Neuronal stem cell (in vitro differentiated cells): ENCODE data around the gene B4GALNT2.

ENCODE experiments used
- DNase-seq: peaks from one replicate; pipeline ENCODE4 v3.0.0-alpha.2; 2013; ENCODE audit warnings: low spot score
- H2AFZ ChIP-seq: one replicate; pipeline ENCODE4 v1.6.1; 2013; ENCODE audit warnings: mild to moderate bottlenecking, low read length, inconsistent platforms
- H2AK5ac ChIP-seq: 2 replicates; pipeline ENCODE4 v1.6.1; 2013; ENCODE audit warnings: low read depth, mild to moderate bottlenecking, inconsistent platforms, low read length, moderate library complexity, mixed read lengths
- H2BK120ac ChIP-seq: 2 replicates; pipeline ENCODE4 v1.6.1; 2013; ENCODE audit warnings: low read depth, mild to moderate bottlenecking, inconsistent platforms, low read length, moderate library complexity, mixed read lengths
- H2BK12ac ChIP-seq: one replicate; pipeline ENCODE4 v1.6.1; 2013; ENCODE audit warnings: low read length, inconsistent platforms
- H2BK15ac ChIP-seq: 2 replicates; pipeline ENCODE4 v1.6.1; 2013; ENCODE audit warnings: mild to moderate bottlenecking, low read length, inconsistent platforms, mixed read lengths
- H2BK5ac ChIP-seq: one replicate; pipeline ENCODE4 v1.6.1; 2013; ENCODE audit warnings: inconsistent platforms, mild to moderate bottlenecking, low read length, moderate library complexity
- H3K14ac ChIP-seq: one replicate; pipeline ENCODE4 v1.6.1; 2013; ENCODE audit warnings: low read length, inconsistent platforms
- H3K18ac ChIP-seq: 2 replicates; pipeline ENCODE4 v1.6.1; 2013; ENCODE audit warnings: low read length, inconsistent platforms
- H3K23ac ChIP-seq: 2 replicates; pipeline ENCODE4 v1.6.1; 2013; ENCODE audit warnings: low read depth, mild to moderate bottlenecking, mixed read lengths, low read length, inconsistent platforms; ENCODE audit not compliant: poor library complexity
- H3K27ac ChIP-seq: replicated peaks from 3 replicates; pipeline ENCODE4 v1.5.1; 2013; ENCODE audit warnings: low read length, inconsistent platforms
- H3K27me3 ChIP-seq, 3 experiments: 2 replicates each; pipeline ENCODE4 v1.6.1; 2013; ENCODE audit warnings: low read length in 3 of 3, mild to moderate bottlenecking in 2 of 3, inconsistent platforms in 1 of 3, low read depth in 1 of 3, mixed read lengths in 1 of 3, moderate library complexity in 1 of 3; ENCODE audit not compliant: control insufficient read depth in 3 of 3, insufficient read depth in 3 of 3
- H3K36me3 ChIP-seq, 2 donors: replicated peaks in 1 of 2; 2 replicates each; pipeline ENCODE4 v1.6.1; 2013; ENCODE audit warnings: low read length in 2 of 2; ENCODE audit not compliant: control insufficient read depth in 2 of 2, insufficient read depth in 2 of 2
- H3K4ac ChIP-seq: 2 replicates; pipeline ENCODE4 v1.6.1; 2013; ENCODE audit warnings: inconsistent platforms, mild to moderate bottlenecking, low read length, moderate library complexity
- H3K4me1 ChIP-seq, 2 donors: 1 replicate in 1 of 2; 2 replicates in 1 of 2; pipeline ENCODE4 v1.6.1; 2013; ENCODE audit warnings: low read length in 2 of 2, low read depth in 1 of 2; ENCODE audit not compliant: control insufficient read depth in 2 of 2, insufficient read depth in 1 of 2
- H3K4me2 ChIP-seq: one replicate; pipeline ENCODE4 v1.6.1; 2013; ENCODE audit warnings: mild to moderate bottlenecking, low read length, inconsistent platforms; ENCODE audit not compliant: insufficient read depth, poor library complexity, severe bottlenecking
- H3K4me3 ChIP-seq, 2 donors: 2 replicates each; pipeline ENCODE4 v1.5.1; 2013; ENCODE audit warnings: low read length in 2 of 2, mild to moderate bottlenecking in 2 of 2, inconsistent platforms in 1 of 2, moderate library complexity in 1 of 2
- H3K79me1 ChIP-seq: one replicate; pipeline ENCODE4 v1.6.1; 2013; ENCODE audit warnings: low read depth, mild to moderate bottlenecking, inconsistent platforms, low read length, moderate library complexity
- H3K9ac ChIP-seq: one replicate; pipeline ENCODE4 v1.6.1; 2013; ENCODE audit warnings: mild to moderate bottlenecking, low read depth, low read length, inconsistent platforms; ENCODE audit not compliant: poor library complexity
- H3K9me3 ChIP-seq, 2 donors: replicated peaks in 1 of 2; 2 replicates each; pipeline versions ENCODE3 to v1.6.1; 2013; ENCODE audit warnings: low read length in 2 of 2, mild to moderate bottlenecking in 2 of 2, inconsistent platforms in 1 of 2, low read depth in 1 of 2, mixed read lengths in 1 of 2, moderate library complexity in 1 of 2; ENCODE audit not compliant: control insufficient read depth in 2 of 2, insufficient read depth in 1 of 2
- H4K8ac ChIP-seq: one replicate; pipeline ENCODE4 v1.6.1; 2013; ENCODE audit warnings: low read depth, mild to moderate bottlenecking, inconsistent platforms, low read length, moderate library complexity
- H4K91ac ChIP-seq: one replicate; pipeline ENCODE4 v1.6.1; 2013; ENCODE audit warnings: low read length, low read depth, mild to moderate bottlenecking, inconsistent platforms; ENCODE audit not compliant: poor library complexity
- WGBS, 2 donors: extraction: QIAGEN DNeasy Blood & Tissue Kit; methylation state at CpG; one replicate each; pipeline ENCODE4 v1.1.7; 2013; ENCODE audit warnings: missing lambda C conversion rate in 2 of 2, mixed read lengths in 1 of 2; ENCODE audit not compliant: insufficient read length in 2 of 2, insufficient replicate concordance in 1 of 2; ENCODE audit errors: extremely low coverage in 2 of 2; 5-methylcytosine and 5-hydroxymethylcytosine counted together

The B4GALNT2 gene

DNA sequence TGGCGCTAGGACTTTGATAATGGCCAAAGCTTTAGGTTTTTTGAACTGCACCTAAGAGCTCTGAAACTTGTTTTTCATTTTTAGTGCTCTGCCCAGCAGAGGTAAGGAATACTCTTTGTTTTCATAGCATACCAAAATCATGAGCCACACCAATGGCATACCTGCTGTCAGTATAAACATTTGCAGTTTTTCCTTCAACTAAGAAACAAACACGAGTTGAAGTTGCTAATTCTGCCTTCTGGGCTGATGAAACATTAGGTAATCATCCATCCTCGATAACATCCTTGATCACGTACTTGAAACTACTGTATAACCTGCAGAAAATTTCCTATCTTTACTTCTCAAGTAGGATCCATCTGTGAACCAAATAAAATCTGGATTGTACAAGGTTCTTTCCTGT, 20.6 kb upstream of the B4GALNT2 start:
- Histone ChIP-seq H4K91ac (no peak overlapping the region), H2AFZ (no peak overlapping the region), H3K4me1 (no peaks in the 10 kb centered on the region), H2BK120ac (no peak overlapping the region), H3K27me3 (peaks cover 0 to 4% (median 0%) of the 10 kb centered on the region in 3 experiments), H3K9me3 (no peaks in the 10 kb centered on the region), H3K14ac (no peak overlapping the region), H3K4me3 (no peak overlapping the region), H3K23ac (no peak overlapping the region), H4K8ac (no peak overlapping the region), H3K4me2 (no peak overlapping the region), H2AK5ac (no peak overlapping the region), H3K4ac (no peak overlapping the region), H3K79me1 (no peaks in the 10 kb centered on the region), H3K27ac (no peak overlapping the region), H3K18ac (no peak overlapping the region), H2BK15ac (no peak overlapping the region), H3K36me3 (no peaks in the 10 kb centered on the region), H2BK12ac (no peak overlapping the region), H2BK5ac (no peak overlapping the region), H3K9ac (no peak overlapping the region)
- no CpG with 5 or more reads among the region's 4 CpGs for WGBS, 2 donors
- DNase-seq, result no peak

DNA sequence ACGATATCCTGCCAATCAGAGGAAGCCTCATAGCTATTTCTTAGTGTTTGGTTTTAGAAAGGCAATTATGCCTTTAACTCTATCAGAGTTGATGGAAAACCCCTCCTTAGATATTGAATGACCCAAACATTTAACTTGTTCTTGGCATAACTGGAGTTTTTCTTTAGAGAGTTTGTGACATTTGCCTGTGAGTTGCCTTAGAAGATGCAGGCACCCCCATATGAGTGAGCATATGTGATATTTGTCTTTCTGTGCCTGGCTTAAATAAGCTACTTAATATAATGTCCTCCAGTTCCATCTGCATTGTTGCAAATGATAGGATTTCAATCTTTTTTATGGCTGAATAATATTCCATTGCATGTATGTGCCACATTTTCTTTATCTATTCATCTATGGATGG, 19.6 kb upstream of the B4GALNT2 start:
- Histone ChIP-seq H3K18ac (no peak overlapping the region), H3K9me3 (no peaks in the 10 kb centered on the region), H3K4me3 (no peak overlapping the region), H4K8ac (no peak overlapping the region), H2BK5ac (no peak overlapping the region), H2BK120ac (no peak overlapping the region), H3K79me1 (no peaks in the 10 kb centered on the region), H2AFZ (no peak overlapping the region), H3K4me2 (no peak overlapping the region), H2BK15ac (no peak overlapping the region), H3K14ac (no peak overlapping the region), H2BK12ac (no peak overlapping the region), H3K27me3 (peaks cover 0 to 4% (median 0%) of the 10 kb centered on the region in 3 experiments), H3K27ac (no peak overlapping the region), H3K4me1 (no peaks in the 10 kb centered on the region), H2AK5ac (no peak overlapping the region), H3K36me3 (no peaks in the 10 kb centered on the region), H3K23ac (no peak overlapping the region), H3K9ac (no peak overlapping the region), H3K4ac (no peak overlapping the region), H4K91ac (no peak overlapping the region)
- no CpG with 5 or more reads among the region's 1 CpG for whole genome bisulfite sequencing, 2 donors
- no peak for DNase-seq

GRCh38 chr17:49114703-49115102, 17.9 kb upstream of the B4GALNT2 start:
- WGBS, 2 donors, result no CpG with 5 or more reads among the region's 1 CpG
- Histone ChIP-seq H3K4ac (no peak overlapping the region), H3K18ac (no peak overlapping the region), H2BK15ac (no peak overlapping the region), H3K14ac (no peak overlapping the region), H3K9ac (no peak overlapping the region), H2BK5ac (no peak overlapping the region), H3K23ac (no peak overlapping the region), H3K4me2 (no peak overlapping the region), H2AK5ac (no peak overlapping the region), H3K36me3 (no peaks in the 10 kb centered on the region), H3K27me3 (no peaks in the 10 kb centered on the region), H2BK12ac (no peak overlapping the region), H3K79me1 (no peaks in the 10 kb centered on the region), H3K4me1 (no peaks in the 10 kb centered on the region), H3K4me3 (no peak overlapping the region), H3K27ac (no peak overlapping the region), H4K8ac (no peak overlapping the region), H2AFZ (no peak overlapping the region), H2BK120ac (no peak overlapping the region), H4K91ac (no peak overlapping the region), H3K9me3 (no peaks in the 10 kb centered on the region)
- no peak for DNase-seq

DNA sequence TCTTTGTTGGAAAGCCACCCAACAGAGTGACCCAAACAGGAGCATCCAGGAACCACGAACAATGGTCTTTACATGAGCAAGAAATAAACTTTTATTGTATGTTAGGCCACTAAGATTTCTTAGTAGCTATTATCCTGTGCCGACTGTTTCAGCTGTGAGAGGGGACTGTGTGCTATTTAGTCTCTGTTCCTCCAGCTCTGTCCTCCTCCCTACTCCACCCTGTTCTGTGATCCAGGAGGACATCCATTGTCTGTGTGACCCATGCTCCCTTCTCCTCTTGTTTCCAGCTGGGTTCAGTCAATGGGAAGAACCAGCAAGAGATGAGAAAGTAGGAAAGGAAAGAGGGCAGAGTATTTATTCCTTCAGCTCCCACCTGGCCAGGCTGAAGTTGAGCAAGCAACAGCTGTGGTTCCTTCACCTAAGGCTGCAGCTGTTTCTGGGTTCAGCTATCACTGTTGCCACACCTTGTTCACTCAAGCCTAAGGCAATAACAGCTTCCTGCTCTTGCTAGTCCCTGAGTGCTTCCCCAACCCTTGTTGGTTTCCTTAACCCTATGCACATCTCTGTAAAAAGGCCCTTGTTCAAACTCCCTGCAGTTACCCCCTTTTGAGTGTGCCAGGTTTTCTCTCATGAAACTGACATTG, 14.9 kb upstream of the B4GALNT2 start:
- peaks cover 0 to 6% (median 0%) of the 10 kb centered on the region in 3 experiments for H3K27me3 ChIP-seq
- no peak overlapping the region for H3K4me2 ChIP-seq
- H3K36me3 ChIP-seq, result no peaks in the 10 kb centered on the region
- no CpG with 5 or more reads among the region's 2 CpGs for WGBS, 2 donors
- no peak overlapping the region for H3K14ac ChIP-seq
- DNase-seq, result no peak
- no peak overlapping the region for H3K18ac ChIP-seq
- H3K4ac ChIP-seq, result no peak overlapping the region
- no peak overlapping the region for H2AK5ac ChIP-seq
- no peak overlapping the region for H3K27ac ChIP-seq
- no peak overlapping the region for H3K9ac ChIP-seq
- H4K91ac ChIP-seq, result no peak overlapping the region
- H3K79me1 ChIP-seq, result no peaks in the 10 kb centered on the region
- H2BK120ac ChIP-seq, result no peak overlapping the region
- no peak overlapping the region for H2BK12ac ChIP-seq
- H2AFZ ChIP-seq, result no peak overlapping the region
- H2BK15ac ChIP-seq, result no peak overlapping the region
- H3K4me1 ChIP-seq, result no peaks in the 10 kb centered on the region
- no peak overlapping the region for H3K4me3 ChIP-seq
- H3K9me3 ChIP-seq, result peaks cover 5 to 9% of the 10 kb centered on the region in 2 donors
- no peak overlapping the region for H4K8ac ChIP-seq
- no peak overlapping the region for H2BK5ac ChIP-seq
- no peak overlapping the region for H3K23ac ChIP-seq
